ENCODE results near the gene ZNF106.

ZNF106 gene

GRCh38 chr15:42364529-42364928 is 126.4 kb downstream of the ZNF106 start:
- peak; percentile 57 for DNase-seq

- DNase-seq = no peak
Measured at GRCh38 chr15:42363942-42364341, 127.0 kb downstream of the ZNF106 start.

GRCh38 chr15:42363487-42363886 is 127.5 kb downstream of the ZNF106 start:
- no peak for DNase-seq

Measured in NCI-H510A (cell line).